Measurements from ENCODE around the gene POLRMT. TPM values are rescaled to one million over a fixed set of nuclear protein-coding genes. Genes with fewer than 3 reads are reported as not detected.

POLRMT gene
- total RNA-seq, 6 experiments from 2014 or later = 29.9 to 44.2 (median 34.7) TPM

DNA sequence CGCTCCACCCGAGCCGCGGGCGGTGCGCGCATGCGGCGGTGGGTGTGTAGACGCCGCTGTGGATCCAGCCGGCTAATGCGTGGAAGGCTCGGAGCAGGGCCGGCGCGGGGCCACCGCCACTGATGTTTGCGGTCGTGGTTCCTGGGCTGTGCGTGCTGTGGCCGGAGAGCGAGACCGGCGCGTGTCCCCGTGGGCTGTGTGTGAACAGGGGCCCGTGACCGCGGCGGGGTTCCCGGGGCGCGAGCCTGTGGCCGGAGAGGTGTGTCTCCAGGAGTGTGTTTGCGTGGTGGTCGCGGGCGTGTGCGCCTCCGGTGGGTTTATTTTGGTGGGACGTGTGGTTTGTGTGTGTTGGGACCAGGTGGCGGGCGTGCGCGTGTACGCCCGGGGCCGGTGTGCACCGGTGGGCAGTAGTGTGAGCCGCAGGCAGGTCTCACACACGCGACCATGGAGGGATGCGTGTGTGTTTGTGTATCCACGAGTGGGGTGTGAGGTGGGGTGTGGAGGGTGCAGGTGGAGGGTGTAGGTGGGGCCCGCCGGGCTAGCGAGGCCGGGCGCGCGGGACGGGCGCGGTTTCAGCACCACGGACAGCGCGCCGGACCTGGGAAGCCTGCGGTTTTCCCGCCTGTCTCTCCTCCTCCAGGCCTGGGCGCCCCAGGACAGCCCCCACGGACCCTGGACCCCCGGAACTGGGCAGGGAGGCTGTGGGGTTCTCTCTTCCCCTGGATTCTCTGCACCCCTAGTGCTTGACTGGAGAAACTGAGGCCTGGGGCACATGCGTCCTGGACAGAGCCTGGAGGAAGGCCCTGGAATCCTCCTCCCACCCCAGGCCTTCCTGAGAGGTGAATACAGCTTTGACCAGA is 42.0 kb downstream of the POLRMT start:
- DNase-seq = no peak
- no peaks in the 10 kb centered on the region for H3K9me3 Mint-ChIP-seq
- TF ChIP-seq, protein P1, sequence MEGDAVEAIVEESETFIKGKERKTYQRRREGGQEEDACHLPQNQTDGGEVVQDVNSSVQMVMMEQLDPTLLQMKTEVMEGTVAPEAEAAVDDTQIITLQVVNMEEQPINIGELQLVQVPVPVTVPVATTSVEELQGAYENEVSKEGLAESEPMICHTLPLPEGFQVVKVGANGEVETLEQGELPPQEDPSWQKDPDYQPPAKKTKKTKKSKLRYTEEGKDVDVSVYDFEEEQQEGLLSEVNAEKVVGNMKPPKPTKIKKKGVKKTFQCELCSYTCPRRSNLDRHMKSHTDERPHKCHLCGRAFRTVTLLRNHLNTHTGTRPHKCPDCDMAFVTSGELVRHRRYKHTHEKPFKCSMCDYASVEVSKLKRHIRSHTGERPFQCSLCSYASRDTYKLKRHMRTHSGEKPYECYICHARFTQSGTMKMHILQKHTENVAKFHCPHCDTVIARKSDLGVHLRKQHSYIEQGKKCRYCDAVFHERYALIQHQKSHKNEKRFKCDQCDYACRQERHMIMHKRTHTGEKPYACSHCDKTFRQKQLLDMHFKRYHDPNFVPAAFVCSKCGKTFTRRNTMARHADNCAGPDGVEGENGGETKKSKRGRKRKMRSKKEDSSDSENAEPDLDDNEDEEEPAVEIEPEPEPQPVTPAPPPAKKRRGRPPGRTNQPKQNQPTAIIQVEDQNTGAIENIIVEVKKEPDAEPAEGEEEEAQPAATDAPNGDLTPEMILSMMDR (IDR thresholded peaks at IDR 0.05) = no peak
- no peaks in the 10 kb centered on the region for H3K36me3 Mint-ChIP-seq (ENCODE audit: low read depth)
- peaks cover 12% of the 10 kb centered on the region for H3K27me3 Mint-ChIP-seq (ENCODE audit: insufficient read depth)
- no peak overlapping the region; the same call in 1 of the 2 replicates for H3K4me3 Mint-ChIP-seq
- H3K4me1 Mint-ChIP-seq (ENCODE audit: low read depth) = peaks cover 14% of the 10 kb centered on the region
- H3K27ac Mint-ChIP-seq = no peak overlapping the region

GRCh38 chr19:590750-591098 is 42.6 kb downstream of the POLRMT start:
- H3K36me3 Mint-ChIP-seq (ENCODE audit: low read depth) = no peaks in the 10 kb centered on the region
- no peaks in the 10 kb centered on the region for H3K9me3 Mint-ChIP-seq
- H3K27ac Mint-ChIP-seq = no peak overlapping the region
- DNase-seq = no peak
- TF ChIP-seq, protein P1 (IDR thresholded peaks at IDR 0.05) = no peak
- H3K27me3 Mint-ChIP-seq (ENCODE audit: insufficient read depth) = peaks cover 14% of the 10 kb centered on the region
- H3K4me3 Mint-ChIP-seq = no peak overlapping the region
- H3K4me1 Mint-ChIP-seq (ENCODE audit: low read depth) = peaks cover 17% of the 10 kb centered on the region

DNA sequence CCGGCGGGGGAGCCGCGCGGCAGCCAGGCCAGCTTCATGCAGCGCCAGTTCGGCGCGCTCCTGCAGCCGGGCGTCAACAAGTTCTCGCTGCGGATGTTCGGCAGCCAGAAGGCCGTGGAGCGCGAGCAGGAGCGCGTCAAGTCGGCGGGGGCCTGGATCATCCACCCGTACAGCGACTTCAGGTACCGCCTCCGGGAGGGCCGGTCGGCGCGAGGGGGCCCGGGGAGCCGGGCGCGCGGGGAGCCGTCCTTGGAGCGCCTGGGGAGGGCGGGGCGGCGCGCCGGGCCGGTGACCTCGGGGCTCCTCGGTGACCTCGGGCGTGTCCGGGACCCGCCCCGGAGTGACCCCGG is 43.0 kb downstream of the POLRMT start:
- Mint-ChIP-seq H3K9me3 (no peaks in the 10 kb centered on the region), H3K27ac (no peak overlapping the region), H3K4me3 (no peak overlapping the region), H3K4me1 (ENCODE audit: low read depth) (peaks cover 17% of the 10 kb centered on the region), H3K36me3 (ENCODE audit: low read depth) (no peaks in the 10 kb centered on the region), H3K27me3 (ENCODE audit: insufficient read depth) (peaks cover 14% of the 10 kb centered on the region)
- TF ChIP-seq, protein P1 (IDR thresholded peaks at IDR 0.05) = no peak
- DNase-seq = no peak

DNA sequence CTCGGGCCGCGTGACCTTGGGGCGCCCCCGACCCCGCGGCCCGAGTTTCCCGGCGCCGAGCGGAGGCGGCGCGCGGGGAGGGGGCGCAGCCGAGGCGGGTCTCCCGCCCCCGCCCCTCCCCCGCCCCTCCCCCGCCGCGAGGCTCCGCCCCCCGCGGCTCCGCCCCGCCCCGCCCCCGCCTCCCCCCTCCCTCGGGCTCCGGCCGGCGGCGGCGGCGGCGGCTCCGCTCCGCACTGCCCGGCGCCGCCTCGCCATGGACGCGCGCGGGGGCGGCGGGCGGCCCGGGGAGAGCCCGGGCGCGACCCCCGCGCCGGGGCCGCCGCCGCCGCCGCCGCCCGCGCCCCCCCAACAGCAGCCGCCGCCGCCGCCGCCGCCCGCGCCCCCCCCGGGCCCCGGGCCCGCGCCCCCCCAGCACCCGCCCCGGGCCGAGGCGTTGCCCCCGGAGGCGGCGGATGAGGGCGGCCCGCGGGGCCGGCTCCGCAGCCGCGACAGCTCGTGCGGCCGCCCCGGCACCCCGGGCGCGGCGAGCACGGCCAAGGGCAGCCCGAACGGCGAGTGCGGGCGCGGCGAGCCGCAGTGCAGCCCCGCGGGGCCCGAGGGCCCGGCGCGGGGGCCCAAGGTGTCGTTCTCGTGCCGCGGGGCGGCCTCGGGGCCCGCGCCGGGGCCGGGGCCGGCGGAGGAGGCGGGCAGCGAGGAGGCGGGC is 43.5 kb downstream of the POLRMT start, which contains the start of gene HCN2:
HCN2 (plus strand) TSS at position 189 of the 703 bp plus-strand sequence; CDS start at position 254, 65 bp downstream.
- H3K9me3 Mint-ChIP-seq = no peaks in the 10 kb centered on the region
- no peak for DNase-seq
- H3K36me3 Mint-ChIP-seq (ENCODE audit: low read depth) = no peaks in the 10 kb centered on the region
- TF ChIP-seq, protein P1 (IDR thresholded peaks at IDR 0.05) = no peak
- H3K27ac Mint-ChIP-seq = no peak within 1 kb of the TSS
- H3K4me1 Mint-ChIP-seq (ENCODE audit: low read depth) = peaks cover 17% of the 10 kb centered on the region
- H3K4me3 Mint-ChIP-seq = no peak within 1 kb of the TSS
- H3K27me3 Mint-ChIP-seq (ENCODE audit: insufficient read depth) = peaks cover 13% of the 10 kb centered on the region

DNA sequence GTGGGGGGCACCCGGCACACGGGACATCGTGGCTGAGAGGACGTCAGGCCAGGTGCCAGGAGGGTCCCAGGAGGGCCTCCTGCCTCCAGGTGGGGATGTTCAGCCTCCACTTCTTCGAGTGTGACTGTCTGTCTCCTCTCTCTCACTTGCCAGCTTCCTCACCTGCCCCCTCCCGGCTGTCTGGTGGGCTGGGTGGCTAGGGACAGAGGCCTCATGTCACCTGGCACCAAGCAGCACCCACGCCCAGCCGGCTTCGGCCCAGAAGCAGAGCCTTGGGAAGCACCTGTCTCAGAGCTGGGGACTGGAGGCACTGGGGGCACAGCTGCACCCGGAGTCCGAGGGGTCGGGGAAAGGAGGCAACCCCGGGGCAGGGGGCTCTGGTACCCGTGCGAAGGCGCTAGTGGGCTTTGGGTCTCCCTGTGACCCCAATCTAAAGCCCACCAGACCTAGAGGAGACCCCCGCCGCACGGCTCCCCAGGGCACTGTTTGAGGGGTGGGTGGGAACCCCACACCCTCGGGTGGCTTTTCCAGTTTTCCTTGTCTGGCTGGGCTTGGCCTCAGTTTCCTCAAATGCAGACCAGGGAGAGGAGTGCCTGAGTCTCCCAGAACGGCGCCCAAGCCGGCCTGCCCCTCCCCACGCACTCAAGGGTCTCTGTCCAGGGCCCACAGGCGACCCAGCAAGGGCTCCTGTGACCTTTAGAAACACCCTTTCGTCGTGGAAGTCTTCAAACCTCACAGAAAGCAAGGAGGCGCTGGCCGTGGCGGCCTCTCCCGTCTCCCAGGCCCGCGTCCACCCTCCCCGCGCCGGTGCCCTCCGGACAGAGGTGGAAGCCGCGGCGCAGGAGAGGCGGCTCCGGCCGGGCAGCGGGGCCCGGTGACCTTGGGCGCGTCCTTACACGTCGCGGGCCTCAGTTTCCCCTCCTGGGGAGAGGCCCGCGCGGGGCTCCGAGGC is 44.3 kb downstream of the POLRMT start:
- Mint-ChIP-seq H3K9me3 (no peaks in the 10 kb centered on the region), H3K36me3 (ENCODE audit: low read depth) (no peaks in the 10 kb centered on the region), H3K4me3 (no peak overlapping the region), H3K4me1 (ENCODE audit: low read depth) (peaks cover 17% of the 10 kb centered on the region), H3K27me3 (ENCODE audit: insufficient read depth) (peaks cover 13% of the 10 kb centered on the region), H3K27ac (no peak overlapping the region)
- no peak for DNase-seq
- TF ChIP-seq, protein P1 (IDR thresholded peaks at IDR 0.05) = no peak

Data from HFFc6 (cell line).